Cortex of kidney (tissue), 1 donor: ENCODE measurements around the gene LPAR1.

Experiments
- DNase-seq: peaks from one replicate; lab custom pipeline; 2025; lab: John Stamatoyannopoulos, UW

The LPAR1 gene

DNA sequence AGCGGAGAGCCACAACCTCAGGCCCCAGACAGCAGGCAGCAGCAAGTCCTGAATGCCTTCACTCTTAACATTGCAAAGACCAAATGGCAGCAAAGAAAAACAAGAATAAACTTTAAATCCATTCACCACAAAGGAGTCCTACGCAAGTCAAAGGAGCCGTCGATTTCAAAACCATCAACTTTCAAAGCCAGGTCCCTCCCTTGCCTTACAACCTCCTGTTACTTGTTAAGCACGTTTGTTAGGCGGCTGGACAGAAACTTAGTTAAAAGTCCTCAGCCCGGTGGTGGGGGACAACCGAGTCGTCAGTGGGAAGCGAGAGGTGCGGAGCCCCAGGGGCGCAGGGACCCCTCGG is 938 bp downstream of the LPAR1 start:
- DNase-seq: no peak

DNA sequence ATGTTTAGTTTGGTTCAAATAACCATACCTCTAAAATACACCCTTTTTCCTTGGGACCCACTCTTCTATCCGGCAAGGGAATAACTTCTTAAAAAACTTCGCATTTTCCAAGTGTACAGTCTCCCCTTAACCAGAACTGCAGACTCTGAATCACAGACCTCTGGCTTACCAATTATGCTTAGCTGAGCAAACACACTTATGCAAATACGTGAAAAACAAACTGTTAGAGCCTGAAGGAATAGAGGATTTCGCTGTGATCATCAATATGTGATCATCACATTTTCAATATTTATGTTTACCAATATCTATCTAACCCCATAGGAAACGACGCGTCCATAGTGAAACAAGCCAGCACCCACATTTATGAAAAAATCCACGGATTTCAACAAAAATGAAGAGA is 1.3 kb downstream of the LPAR1 start:
- DNase-seq: no peak

DNA sequence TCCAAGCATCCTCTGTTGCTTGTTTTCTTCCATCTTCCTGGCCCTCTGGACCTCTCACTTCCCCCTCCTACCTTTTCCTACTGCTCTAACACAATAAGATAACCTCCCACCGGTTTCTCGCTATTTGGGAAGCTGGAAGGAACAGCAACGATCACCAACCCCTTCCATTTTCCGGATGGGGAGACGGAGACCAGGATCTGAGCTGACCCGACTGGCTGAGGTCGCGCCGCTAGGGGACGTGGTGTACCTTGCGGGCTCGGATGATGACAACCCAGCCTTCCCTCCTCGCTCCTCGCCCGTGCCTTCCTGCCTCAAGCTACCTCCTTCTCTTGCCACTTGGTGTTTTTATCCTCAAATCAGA is 1.9 kb downstream of the LPAR1 start:
- DNase-seq: no peak

DNA sequence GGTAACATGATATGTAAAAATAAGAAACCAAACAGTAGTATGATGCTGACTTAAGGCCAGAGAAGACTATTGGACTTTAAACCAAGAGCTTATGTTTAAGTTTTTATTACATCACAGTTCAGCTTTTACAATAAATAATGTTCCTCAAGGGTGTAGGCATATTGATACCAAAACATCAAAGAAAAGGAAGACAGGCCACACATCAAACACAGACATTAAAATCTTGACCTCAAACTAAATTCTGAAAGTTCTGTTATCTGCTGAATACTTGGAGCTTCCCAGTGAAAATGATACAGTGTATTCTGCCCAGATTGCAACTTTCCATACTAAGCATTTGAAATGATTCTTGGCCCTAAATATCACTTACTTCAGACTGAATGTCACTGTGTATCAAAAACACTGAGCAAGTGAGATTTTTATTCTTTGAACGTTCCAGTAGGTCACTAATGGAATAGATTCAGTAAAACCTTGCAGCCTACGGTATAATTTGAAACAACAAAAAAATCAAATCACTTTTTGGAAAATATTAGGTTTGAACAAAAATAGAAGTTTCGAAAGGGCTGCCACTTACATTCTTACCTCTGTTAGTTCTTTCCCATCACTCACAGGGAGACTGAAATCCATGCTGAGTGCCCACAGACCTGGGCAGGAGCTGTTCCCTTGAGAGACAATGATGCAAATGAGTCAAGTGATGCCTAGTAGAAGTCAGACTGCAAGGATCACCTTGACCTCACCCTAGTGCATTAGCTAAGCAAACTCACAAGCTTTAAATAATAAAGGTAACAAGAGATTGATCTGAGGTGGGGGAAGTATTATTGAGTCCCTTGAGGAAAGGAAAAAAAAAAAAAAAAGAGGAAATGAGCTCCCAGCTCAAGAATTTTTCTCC is 2.5 kb downstream of the LPAR1 start:
- DNase-seq: no peak

DNA sequence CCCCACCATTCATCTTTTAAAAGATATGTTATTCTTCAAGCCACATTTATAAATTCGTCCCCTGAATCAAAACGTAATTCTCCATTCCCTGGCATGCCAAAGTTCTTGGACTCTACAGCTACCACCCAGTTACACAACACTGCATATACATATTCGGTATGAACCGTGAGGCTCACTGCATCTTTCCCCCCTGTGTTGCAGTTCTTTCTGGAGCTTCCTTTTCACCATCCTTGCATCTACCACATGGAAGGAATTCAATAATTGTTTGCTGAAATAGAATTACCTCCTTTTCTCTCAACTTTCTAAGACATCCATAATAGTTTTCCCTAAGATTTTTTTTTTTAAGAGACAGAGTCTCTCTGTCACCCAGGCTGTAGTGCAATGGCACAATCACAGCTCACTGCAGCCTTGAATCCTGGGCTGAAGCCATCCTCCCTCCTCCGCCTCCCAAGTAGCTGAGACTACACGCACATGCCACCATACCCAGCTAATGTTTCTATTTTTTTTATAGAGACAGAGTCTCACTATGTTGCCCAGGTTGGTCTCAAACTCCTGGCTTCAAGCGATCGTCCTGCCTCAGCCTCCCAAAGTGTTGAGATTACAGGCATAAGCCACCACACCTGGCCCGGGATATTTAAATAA is 3.3 kb downstream of the LPAR1 start:
- no peak for DNase-seq

DNA sequence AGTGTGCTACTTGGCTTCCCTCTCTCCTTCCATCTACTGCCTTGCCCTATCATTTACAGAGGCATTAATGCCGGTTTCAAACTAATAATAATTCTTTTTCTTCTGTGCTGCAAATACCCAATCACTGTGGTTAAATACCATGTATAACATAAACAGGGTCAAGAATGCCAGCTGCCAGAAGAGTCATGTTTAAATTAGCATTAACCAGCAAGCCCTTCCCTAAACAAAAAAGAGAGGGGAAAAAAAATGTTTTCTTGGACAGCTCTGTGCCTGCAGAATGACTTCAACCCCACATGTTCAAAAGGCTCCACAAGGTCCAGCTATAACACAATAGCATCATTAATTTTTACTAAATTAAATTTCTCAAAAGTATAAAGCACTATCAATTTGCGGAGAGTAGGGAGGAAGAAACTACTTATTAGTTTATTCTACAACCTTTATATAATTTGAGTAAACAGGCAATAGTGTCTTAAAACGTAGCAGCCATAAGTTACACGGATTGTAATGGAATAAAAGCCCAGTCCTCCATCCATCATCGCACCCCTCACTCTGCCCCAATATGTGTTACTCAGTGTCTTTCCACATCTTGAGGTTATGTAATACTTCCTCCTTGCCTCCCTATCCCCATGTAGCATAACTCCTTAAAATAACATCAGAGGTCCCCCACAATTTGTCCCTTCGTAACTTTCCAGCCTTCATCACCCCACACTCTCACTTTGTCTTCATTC is 3.9 kb downstream of the LPAR1 start:
- DNase-seq: no peak

DNA sequence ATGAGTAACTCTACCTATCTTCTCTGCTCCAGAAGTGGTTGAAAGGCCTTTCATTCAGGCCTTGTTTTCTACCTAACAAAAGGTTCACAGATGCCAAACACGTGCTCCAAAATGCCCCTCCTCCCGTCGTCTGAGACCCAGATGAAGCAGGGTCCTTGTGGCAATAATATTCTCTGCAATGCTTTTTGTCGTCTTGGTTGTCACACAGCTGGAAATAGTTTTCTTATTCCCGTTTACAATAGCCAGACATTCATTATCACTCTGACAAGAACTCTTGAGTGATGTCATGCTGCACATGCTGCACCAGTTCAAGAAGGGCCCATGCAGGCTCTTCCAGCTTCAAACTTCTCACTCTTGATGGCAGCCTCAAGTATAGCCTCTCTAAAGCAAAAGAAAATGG is 7.8 kb downstream of the LPAR1 start:
- no peak for DNase-seq

DNA sequence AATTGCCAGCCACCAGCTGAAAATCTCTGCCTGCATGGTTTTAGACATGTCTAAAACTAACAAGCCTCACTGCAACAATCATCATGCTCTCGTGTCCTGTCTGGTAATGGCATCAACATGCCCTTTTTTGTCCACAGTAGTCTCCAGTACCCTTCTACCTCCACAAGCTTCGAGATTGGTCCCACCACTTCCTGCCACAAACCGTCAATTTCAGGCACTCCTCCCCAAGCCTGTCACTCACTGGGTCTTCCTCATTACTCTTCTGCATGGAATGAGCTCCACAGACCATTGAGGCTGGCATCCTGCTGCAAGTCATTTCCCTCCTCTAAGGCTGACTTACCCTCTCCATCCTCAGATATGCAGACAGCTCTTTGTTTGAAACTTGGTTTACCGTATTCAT is 9.0 kb downstream of the LPAR1 start:
- DNase-seq: no peak

DNA sequence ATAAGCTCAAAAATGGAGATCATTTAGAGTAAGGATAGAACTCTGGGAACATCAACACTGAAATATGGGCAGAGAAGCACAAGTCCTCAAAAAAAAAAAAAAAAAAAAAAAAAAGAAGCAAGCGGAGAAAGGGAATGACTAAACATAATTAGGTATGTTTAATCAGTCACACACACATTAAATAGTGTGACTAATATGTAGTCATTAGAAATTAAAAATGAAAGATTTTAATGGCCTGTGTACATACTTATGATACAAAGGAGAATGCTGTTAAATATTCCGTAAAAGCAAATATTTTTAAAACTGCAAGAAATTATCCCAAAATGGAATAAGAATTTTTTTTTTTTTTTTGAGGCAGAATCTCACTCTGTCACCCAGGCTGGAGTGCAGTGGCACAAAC is 10.5 kb downstream of the LPAR1 start:
- no peak for DNase-seq

DNA sequence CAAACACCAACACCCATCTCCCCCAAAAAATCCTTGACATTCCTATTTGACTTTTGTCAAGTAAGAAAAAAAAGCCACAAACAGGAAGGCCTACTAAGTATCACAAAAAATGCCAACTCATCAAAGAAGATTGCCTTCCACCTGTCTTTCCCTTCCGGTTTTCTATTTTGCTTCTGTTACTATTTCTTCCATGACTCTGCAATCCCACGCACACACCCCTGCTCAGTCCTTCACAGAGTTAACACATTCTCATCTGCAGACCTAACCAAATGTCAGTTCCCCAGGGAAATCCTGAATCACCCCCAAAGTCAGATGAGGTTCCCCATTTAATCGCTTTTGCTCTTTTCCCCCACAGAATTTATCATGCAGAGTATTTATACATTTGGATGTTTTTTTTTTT is 15.1 kb downstream of the LPAR1 start:
- no peak for DNase-seq

DNA sequence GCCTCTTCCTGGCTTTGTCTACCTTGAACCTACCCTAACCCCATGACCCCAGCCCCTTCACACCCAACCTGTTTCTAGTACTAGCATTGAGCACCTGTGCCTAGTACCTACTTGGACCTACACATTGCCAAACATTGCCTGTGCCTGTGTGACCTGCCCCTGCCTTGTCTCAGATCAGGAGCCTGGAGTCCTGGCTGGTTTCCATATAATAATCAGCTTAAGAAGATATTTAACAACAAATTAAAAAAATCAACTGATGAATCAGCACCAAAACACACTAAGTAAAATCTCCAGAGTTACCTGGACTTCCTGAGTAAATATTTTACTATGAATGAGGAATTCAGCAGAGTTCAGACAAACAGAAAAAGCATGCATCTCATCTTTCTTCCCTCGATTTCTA is 17.7 kb downstream of the LPAR1 start:
- no peak for DNase-seq

DNA sequence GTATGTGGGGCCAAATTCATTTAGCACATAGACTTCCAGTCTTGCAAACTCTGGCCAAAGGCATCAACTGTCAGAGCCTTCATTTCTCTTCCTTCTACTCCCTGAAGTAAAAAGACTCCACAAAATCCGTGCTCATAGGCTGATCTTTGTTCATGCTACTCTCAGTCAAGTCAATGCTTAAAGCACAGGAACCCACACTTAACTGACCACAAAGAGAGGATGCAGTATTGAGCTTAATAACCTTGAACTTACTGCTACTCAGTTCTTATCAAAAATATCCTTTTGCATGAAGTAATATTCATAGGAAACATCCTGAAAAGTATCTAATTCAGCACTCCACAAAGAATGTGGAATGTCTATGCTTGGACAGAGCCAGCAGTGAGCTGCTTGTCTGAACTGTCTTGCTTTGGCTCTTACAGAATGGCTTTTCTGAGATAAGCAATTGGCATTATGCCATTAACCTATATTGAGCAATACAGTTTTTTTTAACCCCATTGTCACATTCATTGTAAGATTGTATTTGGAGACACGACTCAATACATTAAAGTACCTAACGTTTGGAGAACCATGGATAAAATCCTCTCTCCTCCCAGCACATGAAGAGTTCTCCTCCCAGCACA is 21.7 kb downstream of the LPAR1 start:
- DNase-seq: no peak

DNA sequence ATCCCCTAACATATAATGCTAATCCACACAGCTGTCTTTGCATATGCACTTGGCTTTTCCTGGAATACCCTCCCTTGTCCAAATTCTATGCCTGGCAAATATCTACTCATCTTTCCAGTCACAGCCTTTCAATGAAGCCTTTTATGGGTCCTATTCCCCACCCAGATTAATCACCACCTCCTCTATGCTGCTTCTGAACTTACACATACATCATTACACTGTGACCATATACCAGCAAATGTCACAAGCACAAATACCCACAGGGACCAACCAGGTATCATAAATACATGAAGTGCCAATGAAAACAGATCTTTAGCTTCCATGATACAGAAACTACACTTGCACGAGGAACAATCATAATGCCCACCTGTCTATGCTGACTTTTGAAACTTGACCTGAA is 22.3 kb downstream of the LPAR1 start:
- DNase-seq: no peak

DNA sequence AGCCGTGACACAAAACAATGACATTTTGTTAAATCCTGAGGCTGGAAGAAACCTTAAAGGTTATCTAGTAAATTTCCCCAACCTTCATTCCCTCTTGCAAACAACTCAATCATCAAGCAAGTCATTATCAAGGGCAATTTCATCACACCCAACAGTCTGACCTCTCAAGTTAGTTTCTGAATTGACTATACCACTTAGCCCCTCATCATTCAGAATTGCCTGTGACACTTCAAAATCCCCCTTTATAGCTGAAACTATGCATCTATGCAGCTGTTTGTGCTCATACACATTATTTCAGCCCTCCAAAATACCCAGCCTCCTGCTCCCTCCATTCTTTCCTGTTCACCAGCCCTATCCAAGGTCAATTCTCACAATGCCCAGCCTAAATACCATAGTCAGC is 24.6 kb downstream of the LPAR1 start:
- DNase-seq: no peak

DNA sequence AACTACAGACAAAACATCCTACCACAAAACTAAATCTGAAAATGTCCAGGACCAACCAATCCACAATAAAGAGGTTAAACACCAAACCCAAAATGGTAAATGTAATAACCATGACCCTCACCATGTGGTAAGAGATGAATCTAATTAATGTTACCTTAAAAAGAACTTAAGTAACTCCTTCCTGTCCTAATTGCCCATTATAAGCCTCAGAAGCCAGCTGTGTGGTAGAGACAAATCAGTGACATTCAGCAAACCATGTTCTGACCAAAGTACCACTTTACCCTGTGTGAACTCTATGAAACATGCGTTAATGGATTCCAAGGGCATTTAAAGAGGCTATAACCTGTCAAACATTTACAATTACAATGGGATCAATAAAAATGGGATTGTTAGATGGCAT is 25.0 kb downstream of the LPAR1 start:
- no peak for DNase-seq

DNA sequence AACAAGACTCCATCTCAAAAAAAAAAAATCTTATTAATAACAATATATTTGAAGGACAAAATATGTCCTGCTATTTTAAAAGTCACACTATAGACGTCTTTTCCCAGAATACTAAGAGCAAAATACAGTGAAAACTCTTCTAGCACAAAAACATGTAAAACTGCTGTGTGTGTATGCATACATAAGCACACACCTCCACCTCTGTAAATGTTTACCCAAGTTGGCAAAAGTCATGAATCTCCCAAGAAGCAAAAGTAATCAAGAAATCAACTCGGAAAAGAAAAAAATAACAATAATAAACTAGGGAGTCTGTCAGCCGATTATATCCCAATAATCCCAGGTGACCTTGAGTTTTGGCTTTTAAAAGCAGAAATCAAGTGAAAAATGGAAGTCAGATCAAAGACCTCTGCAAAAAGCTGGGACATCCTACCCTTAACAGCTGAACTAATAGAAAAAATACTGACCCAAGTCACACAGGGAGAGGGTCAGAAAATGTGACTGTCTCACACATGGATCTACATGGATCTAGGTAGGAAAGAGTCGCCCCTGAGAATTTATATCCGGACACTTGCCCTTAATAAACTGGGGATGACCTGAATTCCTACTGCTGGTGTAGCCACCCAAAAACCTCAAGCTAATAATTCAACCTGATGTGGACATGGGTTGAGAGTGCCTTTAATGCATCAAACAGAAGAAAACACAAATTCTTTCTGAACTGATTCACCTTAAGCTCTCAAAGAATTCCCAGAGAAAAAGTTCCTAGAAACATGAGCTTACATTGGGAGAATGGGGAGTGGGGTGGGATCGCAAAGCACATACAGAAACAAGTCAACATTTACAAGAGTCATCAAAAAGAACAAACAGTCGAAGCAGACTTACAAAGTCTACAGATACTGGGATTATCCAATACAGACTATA is 29.9 kb downstream of the LPAR1 start:
- no peak for DNase-seq

DNA sequence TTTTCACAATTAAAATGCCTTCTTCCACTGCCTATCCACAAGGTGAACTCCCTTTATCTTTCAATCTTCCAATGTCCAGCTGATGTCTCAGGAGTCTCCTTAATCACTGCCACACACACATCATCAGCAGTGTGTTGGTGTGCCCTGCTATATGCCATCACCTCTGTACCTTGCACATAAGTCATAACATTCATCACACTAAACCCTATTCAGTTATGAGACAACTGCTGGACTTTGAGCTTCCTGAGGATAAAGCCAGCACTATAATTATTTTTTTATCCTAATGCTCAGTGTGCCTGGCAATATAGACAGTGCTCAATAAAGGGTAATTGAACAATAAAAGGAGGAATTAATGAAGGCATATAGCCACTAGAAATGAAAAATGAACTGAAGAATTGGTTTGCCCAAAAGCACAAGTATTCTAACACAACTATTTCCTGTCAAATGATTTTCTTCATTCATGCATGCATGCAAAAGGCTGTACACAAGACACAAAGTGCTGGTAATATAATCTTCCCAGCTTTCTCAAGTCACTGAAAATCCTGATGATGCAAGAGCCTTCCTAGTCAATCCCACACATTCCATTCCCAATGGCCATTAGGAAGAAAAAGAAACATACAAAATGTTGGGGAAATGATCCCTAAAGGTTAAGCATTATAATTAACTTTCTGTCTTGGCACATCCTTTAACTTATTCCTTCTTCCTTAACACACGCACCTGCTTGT is 32.4 kb downstream of the LPAR1 start:
- no peak for DNase-seq

DNA sequence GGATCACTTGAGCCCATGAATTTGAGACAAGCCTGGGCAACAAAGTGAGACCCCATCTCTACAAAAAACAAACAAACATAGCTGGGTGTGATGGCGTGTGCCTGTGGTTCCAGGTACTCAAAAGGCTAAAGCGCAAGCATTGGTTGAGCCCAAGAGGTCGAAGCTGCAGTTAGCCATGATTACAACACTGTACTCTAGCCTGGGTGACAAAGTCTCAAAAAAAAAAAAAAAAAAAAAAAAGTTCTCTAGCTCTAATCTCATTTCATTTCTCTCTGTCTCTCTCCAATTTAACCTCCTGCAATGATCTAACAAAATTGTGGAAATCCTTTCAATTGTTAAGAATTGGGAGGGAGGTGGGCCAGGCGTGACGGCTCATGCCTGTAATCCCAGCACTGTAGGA is 33.3 kb downstream of the LPAR1 start:
- DNase-seq: no peak

DNA sequence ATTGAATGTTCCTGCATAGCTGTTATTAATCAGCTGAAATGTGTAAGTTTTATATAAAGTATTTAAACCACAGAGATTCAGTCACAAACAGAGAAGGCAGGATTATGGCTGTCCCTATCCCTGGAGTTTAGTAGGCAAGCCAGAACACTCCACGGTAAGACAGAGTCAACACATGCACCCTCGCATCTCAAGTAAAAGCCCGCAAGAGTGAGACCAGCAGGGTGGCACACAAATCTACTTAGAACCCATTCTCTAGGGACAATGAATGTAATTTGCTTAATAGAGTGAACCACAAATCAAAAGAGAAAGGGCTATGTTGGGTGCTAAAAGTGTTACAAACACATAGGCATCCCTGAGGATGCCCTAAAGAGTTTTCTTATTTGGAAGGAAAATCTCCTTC is 35.1 kb downstream of the LPAR1 start:
- DNase-seq: no peak

DNA sequence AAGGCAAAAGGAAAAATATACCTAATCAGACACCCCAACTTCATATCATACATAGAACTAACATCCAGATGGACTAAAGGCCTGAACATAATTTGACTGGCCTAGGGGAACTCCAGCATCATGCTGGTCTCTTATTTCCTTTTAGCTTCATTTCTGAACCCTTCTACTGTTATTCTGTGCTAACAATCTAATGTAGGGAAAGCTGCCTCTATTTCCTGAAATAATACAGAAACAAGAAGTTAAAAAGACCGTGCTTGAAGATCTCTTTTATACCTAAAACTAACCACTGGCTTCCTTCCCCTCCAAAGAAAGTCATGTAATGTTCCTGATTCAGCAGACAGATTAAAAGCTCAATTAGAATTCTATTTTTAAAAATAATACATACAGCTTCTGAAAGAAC is 36.7 kb downstream of the LPAR1 start:
- DNase-seq: no peak

DNA sequence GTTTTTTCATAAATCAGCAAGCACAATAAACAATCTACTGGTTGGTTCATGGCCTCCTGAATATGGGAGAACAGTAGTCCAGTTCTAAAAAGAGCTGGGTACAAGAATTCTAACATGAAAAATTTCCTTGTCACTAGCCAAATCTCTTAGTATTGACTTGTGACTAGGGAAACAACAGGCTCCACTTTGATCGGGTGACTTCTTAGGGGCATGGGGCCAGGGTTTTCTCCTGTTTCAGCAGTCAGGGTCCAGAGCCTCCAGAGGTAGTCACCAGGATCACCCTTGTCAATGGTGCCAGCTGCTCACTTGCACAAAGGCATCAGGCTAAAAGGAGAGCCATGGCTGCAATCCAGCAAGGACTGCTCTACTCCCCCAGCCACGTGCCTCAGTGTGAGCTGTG is 38.1 kb downstream of the LPAR1 start:
- DNase-seq: no peak
